Measurements from ENCODE around the gene SLC7A14. TPM values are rescaled to one million over a fixed set of nuclear protein-coding genes. Genes with fewer than 3 reads are reported as not detected.

SLC7A14 gene
- total RNA-seq, 1 donor from 2014 or later, result not detected

- Histone ChIP-seq H3K27me3 (no peaks in the 10 kb centered on the region), H3K27ac (no peak overlapping the region), H3K9me3 (no peaks in the 10 kb centered on the region), H3K4me3 (no peak overlapping the region), H3K36me3 (no peaks in the 10 kb centered on the region), H3K4me1 (no peaks in the 10 kb centered on the region)
- TF ChIP-seq CTCF (IDR thresholded peaks at IDR 0.05), result no peak
- intact Hi-C loops (cut with DNase I), result no loop called here
- no peak for DNase-seq (ENCODE audit: low spot score in 2 of 2)
These were observed 88.4 kb downstream of the SLC7A14 start for GRCh38 chr3:170497207-170498095.

- Histone ChIP-seq H3K9me3 (no peaks in the 10 kb centered on the region), H3K4me3 (no peak overlapping the region), H3K36me3 (no peaks in the 10 kb centered on the region), H3K27ac (no peak overlapping the region), H3K27me3 (no peaks in the 10 kb centered on the region), H3K4me1 (no peaks in the 10 kb centered on the region)
- no peak for TF ChIP-seq CTCF (IDR thresholded peaks at IDR 0.05)
- intact Hi-C loops (cut with DNase I), result no loop called here
- no peak for DNase-seq (ENCODE audit: low spot score in 2 of 2)
These were observed 89.1 kb downstream of the SLC7A14 start for GRCh38 chr3:170496868-170497140.

- H3K4me1 ChIP-seq, result no peaks in the 10 kb centered on the region
- no peak for DNase-seq (ENCODE audit: low spot score in 2 of 2)
- no peaks in the 10 kb centered on the region for H3K36me3 ChIP-seq
- H3K9me3 ChIP-seq, result no peaks in the 10 kb centered on the region
- TF ChIP-seq CTCF (IDR thresholded peaks at IDR 0.05), result no peak
- intact Hi-C loops (cut with DNase I), result no loop called here
- no peak overlapping the region for H3K27ac ChIP-seq
- H3K4me3 ChIP-seq, result no peak overlapping the region
- H3K27me3 ChIP-seq, result no peaks in the 10 kb centered on the region
These were observed 89.6 kb downstream of the SLC7A14 start for GRCh38 chr3:170496026-170496867.

GRCh38 chr3:170494766-170495165 lies 91.1 kb downstream of the SLC7A14 start:
- Histone ChIP-seq H3K27me3 (no peaks in the 10 kb centered on the region), H3K27ac (no peak overlapping the region), H3K4me1 (no peaks in the 10 kb centered on the region), H3K36me3 (no peaks in the 10 kb centered on the region), H3K4me3 (no peak overlapping the region), H3K9me3 (no peaks in the 10 kb centered on the region)
- intact Hi-C loops (cut with DNase I), result no loop called here
- no peak for DNase-seq (ENCODE audit: low spot score in 2 of 2)
- no peak for TF ChIP-seq CTCF (IDR thresholded peaks at IDR 0.05)

GRCh38 chr3:170493712-170494182 lies 92.1 kb downstream of the SLC7A14 start:
- no peak for TF ChIP-seq CTCF (IDR thresholded peaks at IDR 0.05)
- intact Hi-C loops (cut with DNase I), result no loop called here
- Histone ChIP-seq H3K27ac (no peak overlapping the region), H3K36me3 (no peaks in the 10 kb centered on the region), H3K4me1 (no peaks in the 10 kb centered on the region), H3K9me3 (no peaks in the 10 kb centered on the region), H3K27me3 (no peaks in the 10 kb centered on the region), H3K4me3 (no peak overlapping the region)
- DNase-seq (ENCODE audit: low spot score in 2 of 2), result no peak
